ENCODE measurements around the gene KCNG3. TPM values are rescaled to one million over a fixed set of nuclear protein-coding genes. Genes with fewer than 3 reads are reported as not detected.

Gene KCNG3
- total and polyA plus RNA-seq, 7 donors, result 0.23 to 1.8 (median 0.72) TPM; not detected in 1

DNA sequence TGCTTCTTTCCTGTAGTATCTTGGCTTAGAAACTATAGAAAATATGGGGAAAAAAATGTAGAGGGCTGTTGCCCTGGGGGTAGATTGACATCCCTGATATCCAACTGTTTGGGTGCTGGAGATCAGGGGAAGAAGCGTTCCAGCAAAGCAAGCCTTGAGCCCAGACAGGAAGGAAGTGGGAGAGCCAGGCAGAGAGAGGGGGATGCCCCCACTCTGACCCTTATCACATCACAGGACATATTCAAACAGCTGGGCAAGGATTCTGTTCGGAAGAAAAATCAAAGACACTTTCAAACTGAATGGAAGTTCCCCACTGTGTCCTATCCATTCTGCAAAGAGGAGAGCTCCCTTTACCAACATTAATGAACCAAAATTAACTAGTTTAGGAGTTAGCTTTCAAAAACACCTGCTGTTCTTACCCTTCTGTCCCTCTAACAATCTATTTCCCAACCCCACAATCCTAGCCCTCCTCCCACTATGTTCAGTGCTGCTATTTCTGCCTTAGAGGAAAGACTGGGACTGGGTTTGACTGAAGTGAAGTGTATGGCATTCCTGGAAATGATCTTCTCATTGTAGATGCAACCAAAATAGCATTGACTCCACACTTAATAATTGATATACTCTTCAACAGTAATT, 16.9 kb upstream of the KCNG3 start:
- Histone ChIP-seq H3K4me1 (no peaks in the 10 kb centered on the region), H3K27ac (no peak overlapping the region), H3K4me3 (no peak overlapping the region), H3K36me3 (no peaks in the 10 kb centered on the region), H3K9me3 (no peaks in the 10 kb centered on the region), H3K27me3 (no peaks in the 10 kb centered on the region)
- peak; percentile 24 for DNase-seq
- intact Hi-C loops (cut with DNase I), result loop anchor here (5.0 kb wide), 1 partner anchor 57 kb away; the partner anchor contains the start of gene MTA3
- 36 to 68% methylated on average over 2 of the region's 2 CpGs for WGBS, 2 donors
- TF ChIP-seq POLR2A (IDR thresholded peaks at IDR 0.05), result no peak
- TF ChIP-seq EP300 (IDR thresholded peaks at IDR 0.05), result no peak
- TF ChIP-seq, protein P1, sequence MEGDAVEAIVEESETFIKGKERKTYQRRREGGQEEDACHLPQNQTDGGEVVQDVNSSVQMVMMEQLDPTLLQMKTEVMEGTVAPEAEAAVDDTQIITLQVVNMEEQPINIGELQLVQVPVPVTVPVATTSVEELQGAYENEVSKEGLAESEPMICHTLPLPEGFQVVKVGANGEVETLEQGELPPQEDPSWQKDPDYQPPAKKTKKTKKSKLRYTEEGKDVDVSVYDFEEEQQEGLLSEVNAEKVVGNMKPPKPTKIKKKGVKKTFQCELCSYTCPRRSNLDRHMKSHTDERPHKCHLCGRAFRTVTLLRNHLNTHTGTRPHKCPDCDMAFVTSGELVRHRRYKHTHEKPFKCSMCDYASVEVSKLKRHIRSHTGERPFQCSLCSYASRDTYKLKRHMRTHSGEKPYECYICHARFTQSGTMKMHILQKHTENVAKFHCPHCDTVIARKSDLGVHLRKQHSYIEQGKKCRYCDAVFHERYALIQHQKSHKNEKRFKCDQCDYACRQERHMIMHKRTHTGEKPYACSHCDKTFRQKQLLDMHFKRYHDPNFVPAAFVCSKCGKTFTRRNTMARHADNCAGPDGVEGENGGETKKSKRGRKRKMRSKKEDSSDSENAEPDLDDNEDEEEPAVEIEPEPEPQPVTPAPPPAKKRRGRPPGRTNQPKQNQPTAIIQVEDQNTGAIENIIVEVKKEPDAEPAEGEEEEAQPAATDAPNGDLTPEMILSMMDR (IDR thresholded peaks at IDR 0.05), result no peak
- no peak for TF ChIP-seq POLR2AphosphoS5 (IDR thresholded peaks at IDR 0.05)

DNA sequence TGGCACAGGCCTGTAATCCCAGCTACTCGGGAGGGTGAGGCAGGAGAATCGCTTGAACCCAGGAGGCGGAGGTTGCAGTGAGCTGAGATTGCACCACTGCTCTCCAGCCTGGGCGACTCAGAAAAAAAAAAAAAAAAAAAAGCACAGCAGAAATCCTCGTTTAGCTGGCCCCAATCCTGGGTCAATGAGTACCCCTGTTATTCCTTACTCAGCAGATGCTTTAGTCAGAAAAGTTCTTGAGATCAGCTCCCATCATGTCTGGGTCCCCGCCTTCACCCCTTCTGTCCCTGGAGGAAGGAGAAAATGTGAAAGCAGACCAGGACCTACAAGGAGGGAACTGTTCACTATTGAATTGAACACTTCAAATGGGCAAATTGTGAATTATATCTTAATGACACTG, 16.4 kb upstream of the KCNG3 start:
- H3K27ac ChIP-seq, result no peak overlapping the region
- DNase-seq, result peak; percentile 11
- TF ChIP-seq POLR2AphosphoS5 (IDR thresholded peaks at IDR 0.05), result no peak
- TF ChIP-seq POLR2A (IDR thresholded peaks at IDR 0.05), result no peak
- TF ChIP-seq, protein P1 (IDR thresholded peaks at IDR 0.05), result no peak
- no peak for TF ChIP-seq EP300 (IDR thresholded peaks at IDR 0.05)
- 80 to 85% methylated on average over 6 of the region's 6 CpGs for WGBS, 2 donors
- intact Hi-C loops (cut with DNase I), result loop anchor here (5.0 kb wide), 1 partner anchor 57 kb away; the partner anchor contains the start of gene MTA3
- H3K9me3 ChIP-seq, result no peaks in the 10 kb centered on the region
- H3K4me1 ChIP-seq, result no peaks in the 10 kb centered on the region
- H3K4me3 ChIP-seq, result no peak overlapping the region
- H3K27me3 ChIP-seq, result no peaks in the 10 kb centered on the region
- no peaks in the 10 kb centered on the region for H3K36me3 ChIP-seq

DNA sequence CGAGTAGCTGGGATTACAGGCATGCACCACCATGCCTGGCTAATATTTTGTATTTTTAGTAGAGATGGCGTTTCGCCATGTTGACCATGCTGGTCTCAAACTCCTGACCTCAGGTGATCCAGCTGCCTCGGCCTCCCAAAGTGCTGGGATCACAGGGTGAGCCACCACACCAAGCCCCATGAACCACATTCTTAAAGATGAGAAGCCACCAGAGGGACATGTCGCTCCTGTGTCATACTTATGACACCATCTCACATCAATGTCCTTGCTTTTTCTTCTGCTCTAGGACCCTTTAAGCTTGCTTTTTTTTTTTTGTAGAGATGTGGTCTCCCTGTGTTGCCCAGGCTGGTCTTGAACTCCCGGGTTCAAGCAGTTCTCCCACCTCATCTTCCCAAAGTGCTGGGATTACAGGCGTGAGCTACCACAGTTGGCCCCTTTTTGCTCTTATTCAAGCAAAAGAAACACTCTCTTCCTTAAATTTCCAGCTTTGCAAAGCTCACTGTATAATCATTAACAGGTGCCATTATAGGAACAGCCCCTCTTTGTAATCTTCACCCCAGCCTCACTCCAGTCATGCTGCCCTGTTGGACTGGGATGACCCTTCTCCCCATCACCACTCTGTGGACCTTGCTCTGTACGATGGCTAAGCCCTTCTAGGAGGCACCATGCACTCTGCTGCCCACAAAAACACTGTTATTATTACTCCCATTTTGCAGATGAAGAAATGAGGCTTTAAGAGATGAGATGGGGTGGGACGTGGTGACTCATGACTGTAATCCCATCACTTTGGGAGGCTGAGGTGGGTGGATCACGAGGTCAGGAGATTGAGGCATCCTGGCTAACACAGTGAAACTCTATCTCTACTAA, 10.8 kb upstream of the KCNG3 start:
- Histone ChIP-seq H3K4me1 (no peaks in the 10 kb centered on the region), H3K9me3 (no peaks in the 10 kb centered on the region), H3K27ac (no peak overlapping the region), H3K4me3 (no peak overlapping the region), H3K36me3 (no peaks in the 10 kb centered on the region), H3K27me3 (no peaks in the 10 kb centered on the region)
- TF ChIP-seq POLR2A (IDR thresholded peaks at IDR 0.05) (no peak), EP300 (IDR thresholded peaks at IDR 0.05) (no peak), POLR2AphosphoS5 (IDR thresholded peaks at IDR 0.05) (no peak)
- TF ChIP-seq, protein P1 (IDR thresholded peaks at IDR 0.05), result no peak
- intact Hi-C loops (cut with DNase I), result no loop called here
- WGBS, 2 donors, result 94 to 95% methylated on average over 10 of the region's 10 CpGs
- peak; percentile 37 for DNase-seq

DNA sequence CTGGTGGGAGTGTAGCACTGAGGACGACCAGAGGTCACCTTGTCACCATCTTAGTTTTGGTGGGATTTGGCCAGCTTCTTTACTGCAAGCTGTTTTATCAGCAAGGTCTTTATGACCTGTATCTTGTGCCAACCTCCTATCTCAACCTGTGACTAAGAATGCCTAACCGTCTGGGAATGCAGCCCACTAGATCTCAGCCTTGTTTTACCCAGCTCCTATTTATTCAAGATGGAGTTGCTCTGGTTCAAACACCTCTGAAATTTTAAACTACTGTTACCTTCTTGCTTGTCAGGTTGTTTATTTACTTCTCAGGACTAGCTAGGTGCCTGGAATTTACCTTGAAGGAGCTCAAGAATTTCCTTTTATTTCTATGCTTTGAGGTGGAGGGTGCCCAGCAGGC, 9.5 kb upstream of the KCNG3 start:
- no peaks in the 10 kb centered on the region for H3K9me3 ChIP-seq
- intact Hi-C loops (cut with DNase I), result no loop called here
- no peaks in the 10 kb centered on the region for H3K27me3 ChIP-seq
- no peaks in the 10 kb centered on the region for H3K4me1 ChIP-seq
- H3K4me3 ChIP-seq, result no peak overlapping the region
- H3K36me3 ChIP-seq, result no peaks in the 10 kb centered on the region
- DNase-seq, result peak; percentile 20
- TF ChIP-seq POLR2AphosphoS5 (IDR thresholded peaks at IDR 0.05), result no peak
- TF ChIP-seq, protein P1 (IDR thresholded peaks at IDR 0.05), result no peak
- TF ChIP-seq EP300 (IDR thresholded peaks at IDR 0.05), result no peak
- no peak for TF ChIP-seq POLR2A (IDR thresholded peaks at IDR 0.05)
- 46 to 73% methylated on average over 2 of the region's 2 CpGs for WGBS, 2 donors
- no peak overlapping the region for H3K27ac ChIP-seq
